ENCODE measurements around the gene IL2RA. TPM values are rescaled to one million over a fixed set of nuclear protein-coding genes. Genes with fewer than 3 reads are reported as not detected.
"Not testable (repeated sequence)": the region's sequence is repeated elsewhere in the genome, so short reads cannot be mapped to it uniquely, and the experiment has no call there.

The IL2RA gene
- total RNA-seq, 2 donors from 2014 or later, result 21.0 to 48.2 TPM

DNA sequence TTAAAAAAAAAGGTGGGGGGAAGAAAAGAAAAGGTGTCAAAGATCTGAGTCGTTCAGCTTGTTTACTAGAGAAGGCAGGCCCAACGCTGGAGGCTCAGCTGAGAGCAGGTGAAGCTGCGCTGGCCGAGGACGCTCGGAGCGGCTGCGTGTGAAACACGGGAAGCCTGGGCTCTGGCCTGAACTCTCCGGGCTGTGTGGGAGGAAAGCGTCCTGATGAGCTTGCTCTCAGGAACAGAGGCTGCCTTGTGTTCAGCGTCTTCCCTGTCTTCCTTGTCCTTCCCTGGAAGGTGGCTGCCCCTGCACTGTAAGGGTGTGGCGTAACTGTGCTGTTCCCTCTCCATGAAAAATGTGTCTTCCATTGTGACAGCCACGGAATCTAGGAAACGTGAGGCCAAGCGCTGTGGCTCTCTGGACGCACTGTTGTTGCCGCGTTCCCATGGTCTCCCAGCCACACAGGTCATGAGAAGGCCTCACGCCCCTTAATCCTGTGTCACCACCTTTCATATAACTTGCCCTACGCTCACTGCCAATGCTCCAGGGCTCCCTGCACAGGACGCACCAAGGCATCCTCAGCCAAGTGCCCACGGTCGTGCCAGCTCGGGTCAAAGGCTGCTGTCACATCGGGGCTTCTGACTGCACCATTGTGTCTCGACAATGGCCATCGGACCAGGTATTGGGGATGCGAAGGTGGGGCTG, 100.6 kb downstream of the IL2RA start:
- DNase-seq (ENCODE audit: low spot score) (no peak), ATAC-seq (ENCODE audit: insufficient number of reproducible peaks, low FRiP score, low read depth) (no peak)
- no peaks in the 10 kb centered on the region for H3K9me3 ChIP-seq
- TF ChIP-seq, protein P1, sequence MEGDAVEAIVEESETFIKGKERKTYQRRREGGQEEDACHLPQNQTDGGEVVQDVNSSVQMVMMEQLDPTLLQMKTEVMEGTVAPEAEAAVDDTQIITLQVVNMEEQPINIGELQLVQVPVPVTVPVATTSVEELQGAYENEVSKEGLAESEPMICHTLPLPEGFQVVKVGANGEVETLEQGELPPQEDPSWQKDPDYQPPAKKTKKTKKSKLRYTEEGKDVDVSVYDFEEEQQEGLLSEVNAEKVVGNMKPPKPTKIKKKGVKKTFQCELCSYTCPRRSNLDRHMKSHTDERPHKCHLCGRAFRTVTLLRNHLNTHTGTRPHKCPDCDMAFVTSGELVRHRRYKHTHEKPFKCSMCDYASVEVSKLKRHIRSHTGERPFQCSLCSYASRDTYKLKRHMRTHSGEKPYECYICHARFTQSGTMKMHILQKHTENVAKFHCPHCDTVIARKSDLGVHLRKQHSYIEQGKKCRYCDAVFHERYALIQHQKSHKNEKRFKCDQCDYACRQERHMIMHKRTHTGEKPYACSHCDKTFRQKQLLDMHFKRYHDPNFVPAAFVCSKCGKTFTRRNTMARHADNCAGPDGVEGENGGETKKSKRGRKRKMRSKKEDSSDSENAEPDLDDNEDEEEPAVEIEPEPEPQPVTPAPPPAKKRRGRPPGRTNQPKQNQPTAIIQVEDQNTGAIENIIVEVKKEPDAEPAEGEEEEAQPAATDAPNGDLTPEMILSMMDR (IDR thresholded peaks at IDR 0.05), result no peak
- no peaks in the 10 kb centered on the region for H3K36me3 ChIP-seq
- no peak overlapping the region for H3K4me3 ChIP-seq
- H3K27me3 ChIP-seq (replicated peaks; ENCODE audit: insufficient read depth), result no peaks in the 10 kb centered on the region
- H3K27ac ChIP-seq, result no peak overlapping the region
- no peaks in the 10 kb centered on the region for H3K4me1 ChIP-seq (ENCODE audit: control insufficient read depth in 1 of 2, low read depth in 2 of 2)

DNA sequence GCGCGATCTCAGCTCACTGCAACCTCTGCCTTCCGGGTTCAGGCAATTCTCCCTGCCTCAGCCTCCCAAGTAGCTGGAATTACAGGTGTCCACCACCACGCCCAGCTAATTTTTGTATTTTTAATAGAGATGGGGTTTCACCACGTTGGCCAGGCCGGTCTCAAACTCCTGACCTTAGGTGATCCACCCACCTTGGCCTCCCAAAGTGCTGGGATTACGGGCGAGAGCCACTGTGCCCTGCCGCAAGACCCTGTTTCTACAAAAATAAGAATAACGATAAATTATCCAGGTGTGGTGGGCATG, 101.2 kb downstream of the IL2RA start:
- ATAC-seq (ENCODE audit: insufficient number of reproducible peaks, low FRiP score, low read depth); H3K9me3 ChIP-seq; H3K4me3 ChIP-seq; H3K27ac ChIP-seq; H3K4me1 ChIP-seq (ENCODE audit: control insufficient read depth in 1 of 2, low read depth in 2 of 2); H3K27me3 ChIP-seq (replicated peaks; ENCODE audit: insufficient read depth); DNase-seq (ENCODE audit: low spot score); H3K36me3 ChIP-seq: not testable (repeated sequence)

Other genes with a start within 250 kb of the IL2RA start
- gene GDI2, start 248.9 kb downstream of the IL2RA start, total RNA-seq, result 100 to 1,000 TPM; 141 to 209 TPM
- gene ANKRD16, start 172.5 kb downstream of the IL2RA start, total RNA-seq, result 10 to 100 TPM; 10.4 to 15.0 TPM
- 10 to 100 TPM; 93.7 to 94.1 TPM for gene FBH1, start 172.1 kb downstream of the IL2RA start, total RNA-seq
- 10 to 100 TPM; 34.4 to 44.1 TPM for gene IL15RA, start 84.8 kb downstream of the IL2RA start, total RNA-seq
- gene RBM17, start 26.7 kb upstream of the IL2RA start, total RNA-seq, result 10 to 100 TPM; 48.5 to 65.0 TPM
- 100 to 1,000 TPM; 151 to 311 TPM for gene PFKFB3, start 140.6 kb upstream of the IL2RA start, total RNA-seq